ENCODE measurements around the gene RGS3. TPM values are rescaled to one million over a fixed set of nuclear protein-coding genes. Genes with fewer than 3 reads are reported as not detected.

Gene RGS3
- total and polyA plus RNA-seq, 10 of the 15 experiments (the other 5 are each of a cell fraction or from before 2014, with no cell fraction given), result 2.9 to 138 (median 28.8) TPM

DNA sequence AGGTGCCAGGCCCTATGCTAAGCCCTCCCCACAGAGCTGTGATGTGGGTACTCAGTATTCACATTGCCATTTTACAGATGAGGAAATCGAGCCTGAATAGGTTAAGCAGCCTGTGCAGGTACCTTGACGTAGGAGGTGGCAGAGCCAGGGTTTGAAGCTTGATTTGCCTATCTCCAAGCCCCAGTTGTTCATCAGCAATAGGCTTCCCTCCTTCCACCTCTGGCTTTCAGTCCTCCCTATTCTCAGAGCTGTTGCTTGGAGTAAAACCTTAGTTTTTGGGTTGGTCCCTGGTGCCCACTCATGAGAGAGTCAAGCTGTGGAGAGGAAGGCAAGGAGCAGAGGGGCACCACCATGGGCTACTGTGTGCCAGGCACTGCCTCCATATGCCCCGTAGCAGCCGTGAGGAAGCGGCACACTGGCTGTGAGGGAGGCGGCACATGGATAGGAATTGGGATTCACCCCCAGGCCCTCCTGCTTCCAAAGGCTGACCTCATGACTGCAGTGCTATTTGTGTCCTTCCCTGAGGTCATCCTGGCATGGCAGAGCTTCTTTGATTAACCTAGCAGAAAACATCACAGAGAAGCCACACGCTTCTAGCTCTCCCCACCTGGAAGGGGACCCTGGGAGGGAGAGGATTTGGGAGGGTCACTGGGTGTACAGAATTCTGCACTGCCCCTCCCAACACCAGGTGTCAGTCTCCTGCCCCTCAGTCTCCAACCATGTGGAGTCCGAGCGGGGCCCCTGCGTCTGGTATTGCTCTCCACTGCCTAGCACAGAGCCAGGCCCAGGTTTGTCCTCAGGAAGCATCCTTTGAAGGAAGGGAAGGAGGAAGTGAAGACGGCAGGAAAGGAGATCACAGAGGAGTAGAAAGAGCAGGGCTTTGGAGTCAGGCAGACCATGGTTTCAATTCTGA, 109.8 kb downstream of the RGS3 start:
- no peak overlapping the region for H3K4me3 ChIP-seq
- SMC1A ChIA-PET (ENCODE audit: uncharacterized antibody, unreplicated experiment), result interaction anchor here (1.0 to 5.3 kb wide), 9 partner anchors 8 to 127 kb away, joined by 3 to 37 read pairs (median 4); no protein-coding TSS in a partner anchor
- H3K4me1 ChIP-seq (ENCODE audit: control insufficient read depth, insufficient read depth, low read length), result peaks cover 45% of the 10 kb centered on the region
- H3K27me3 ChIP-seq (replicated peaks in 1 of 2; ENCODE audit: control insufficient read depth in 2 of 2, insufficient read depth in 2 of 2, low read length in 1 of 2), result no peaks in the 10 kb centered on the region
- no peaks in the 10 kb centered on the region for H4K20me1 ChIP-seq (ENCODE audit: control insufficient read depth, insufficient read depth)
- in situ Hi-C loops (cut with MboI) (no loop called here), intact Hi-C loops (cut with micrococcal nuclease; ENCODE audit: unreplicated experiment) (no loop called here)
- H3K9ac ChIP-seq (ENCODE audit: control insufficient read depth, insufficient read depth, low read length), result no peak overlapping the region
- CTCF ChIA-PET, result interaction anchor here (1.0 to 5.2 kb wide), 10 partner anchors 8 to 127 kb away, joined by 3 to 23 read pairs (median 6); no protein-coding TSS in a partner anchor
- DNase-seq (ENCODE audit: low read depth, low spot score) (no peak), ATAC-seq (no peak), FAIRE-seq (no peak)
- BruUV-seq (replicated peaks), result no TSS peak
- 62% methylated on average over 11 of the region's 11 CpGs for WGBS (ENCODE audit: insufficient coverage, insufficient replicate concordance, low lambda C conversion rate, missing lambda C conversion rate)
- POLR2A ChIA-PET, result interaction anchor here (1.6 to 11.8 kb wide), 2 partner anchors 9 to 52 kb away, joined by 8 to 233 read pairs; no protein-coding TSS in a partner anchor
- H3K4me2 ChIP-seq (ENCODE audit: control insufficient read depth, insufficient read depth), result no peak overlapping the region
- peaks cover 0 to 2% of the 10 kb centered on the region in 2 experiments; a peak in 3 of 4 replicates for H3K36me3 ChIP-seq (ENCODE audit: control insufficient read depth in 2 of 2, insufficient read depth in 2 of 2, low read length in 1 of 2)
- TF ChIP-seq POLR2AphosphoS5 (IDR thresholded peaks at IDR 0.05; ENCODE audit: low read length) (peak; percentile 26; the same call in 1 of the 2 replicates), YY1 (IDR thresholded peaks at IDR 0.05; ENCODE audit: low read depth, low read length) (no peak), TARDBP (IDR thresholded peaks at IDR 0.05; ENCODE audit: borderline replicate concordance) (no peak), NRF1 (conservative IDR thresholded peaks at IDR 0.05; ENCODE audit: low read depth, low read length) (no peak)
- RAD21 ChIA-PET (ENCODE audit: unreplicated experiment), result interaction anchor here (0.6 to 15.8 kb wide), 5 partner anchors 20 to 82 kb away, joined by 3 to 481 read pairs (median 3); no protein-coding TSS in a partner anchor
- no peak overlapping the region for H3K27ac ChIP-seq (ENCODE audit: control insufficient read depth, insufficient read depth)
- peaks cover 13% of the 10 kb centered on the region for H3K79me2 ChIP-seq (ENCODE audit: control insufficient read depth, insufficient read depth, low read length)
- no peak overlapping the region for H2AFZ ChIP-seq (ENCODE audit: control insufficient read depth, low read depth, low read length)
- no peaks in the 10 kb centered on the region for H3K9me3 ChIP-seq (replicated peaks; ENCODE audit: control insufficient read depth, insufficient read depth, low read length)

DNA sequence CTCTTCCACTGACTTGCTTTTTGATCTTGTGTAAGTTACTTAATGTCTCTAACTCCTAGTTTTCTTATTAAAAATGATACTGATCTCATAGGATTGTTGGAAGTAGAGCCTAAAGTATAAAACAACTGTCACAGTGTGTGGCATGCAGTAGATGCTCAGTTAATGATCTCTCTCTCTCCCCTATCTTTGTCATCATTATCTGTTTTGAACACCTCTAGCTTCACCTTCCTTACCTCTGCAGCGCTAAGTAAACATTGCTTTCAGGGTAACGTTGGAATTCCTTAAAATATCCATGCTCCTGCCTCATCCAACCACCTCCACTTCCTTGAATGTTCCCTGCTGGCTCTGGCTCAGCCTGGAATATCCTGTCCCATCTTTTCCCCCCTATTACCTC, 110.4 kb downstream of the RGS3 start:
- Histone ChIP-seq H3K27me3 (replicated peaks in 1 of 2; ENCODE audit: control insufficient read depth in 2 of 2, insufficient read depth in 2 of 2, low read length in 1 of 2) (no peaks in the 10 kb centered on the region), H3K9ac (ENCODE audit: control insufficient read depth, insufficient read depth, low read length) (no peak overlapping the region), H3K27ac (ENCODE audit: control insufficient read depth, insufficient read depth) (no peak overlapping the region), H3K36me3 (ENCODE audit: control insufficient read depth in 2 of 2, insufficient read depth in 2 of 2, low read length in 1 of 2) (peaks cover 0 to 2% of the 10 kb centered on the region in 2 experiments; a peak in 3 of 4 replicates), H3K79me2 (ENCODE audit: control insufficient read depth, insufficient read depth, low read length) (peaks cover 18% of the 10 kb centered on the region), H2AFZ (ENCODE audit: control insufficient read depth, low read depth, low read length) (no peak overlapping the region), H3K4me2 (ENCODE audit: control insufficient read depth, insufficient read depth) (no peak overlapping the region; the same call in 1 of the 2 replicates), H4K20me1 (ENCODE audit: control insufficient read depth, insufficient read depth) (no peaks in the 10 kb centered on the region), H3K4me1 (ENCODE audit: control insufficient read depth, insufficient read depth, low read length) (peaks cover 51% of the 10 kb centered on the region), H3K4me3 (no peak overlapping the region), H3K9me3 (replicated peaks; ENCODE audit: control insufficient read depth, insufficient read depth, low read length) (no peaks in the 10 kb centered on the region)
- no TSS peak for BruUV-seq (replicated peaks)
- ChIA-PET RAD21 (ENCODE audit: unreplicated experiment) (interaction anchor here (0.9 to 15.8 kb wide), 3 partner anchors 8 to 81 kb away, joined by 3 to 481 read pairs (median 14); no protein-coding TSS in a partner anchor), SMC1A (ENCODE audit: uncharacterized antibody, unreplicated experiment) (interaction anchor here (1.0 to 5.3 kb wide), 7 partner anchors 9 to 126 kb away, joined by 3 to 37 read pairs (median 5); no protein-coding TSS in a partner anchor), POLR2A (interaction anchor here (11.8 kb wide), 1 partner anchor 53 kb away, joined by 233 read pairs; no protein-coding TSS in a partner anchor), CTCF (interaction anchor here (1.3 to 3.7 kb wide), 7 partner anchors 9 to 128 kb away, joined by 3 to 18 read pairs (median 7); no protein-coding TSS in a partner anchor)
- DNase-seq (ENCODE audit: low read depth, low spot score) (no peak), ATAC-seq (no peak), FAIRE-seq (no peak)
- intact Hi-C loops (cut with micrococcal nuclease; ENCODE audit: unreplicated experiment), result no loop called here
- in situ Hi-C loops (cut with MboI), result no loop called here
- WGBS (ENCODE audit: insufficient coverage, insufficient replicate concordance, low lambda C conversion rate, missing lambda C conversion rate), result 67% methylated on average over 2 of the region's 2 CpGs
- TF ChIP-seq LARP7 (IDR thresholded peaks at IDR 0.05) (no peak), MEF2B (IDR thresholded peaks at IDR 0.05; ENCODE audit: partially characterized antibody, poor library complexity, severe bottlenecking) (no peak)
- TF ChIP-seq, protein P1, sequence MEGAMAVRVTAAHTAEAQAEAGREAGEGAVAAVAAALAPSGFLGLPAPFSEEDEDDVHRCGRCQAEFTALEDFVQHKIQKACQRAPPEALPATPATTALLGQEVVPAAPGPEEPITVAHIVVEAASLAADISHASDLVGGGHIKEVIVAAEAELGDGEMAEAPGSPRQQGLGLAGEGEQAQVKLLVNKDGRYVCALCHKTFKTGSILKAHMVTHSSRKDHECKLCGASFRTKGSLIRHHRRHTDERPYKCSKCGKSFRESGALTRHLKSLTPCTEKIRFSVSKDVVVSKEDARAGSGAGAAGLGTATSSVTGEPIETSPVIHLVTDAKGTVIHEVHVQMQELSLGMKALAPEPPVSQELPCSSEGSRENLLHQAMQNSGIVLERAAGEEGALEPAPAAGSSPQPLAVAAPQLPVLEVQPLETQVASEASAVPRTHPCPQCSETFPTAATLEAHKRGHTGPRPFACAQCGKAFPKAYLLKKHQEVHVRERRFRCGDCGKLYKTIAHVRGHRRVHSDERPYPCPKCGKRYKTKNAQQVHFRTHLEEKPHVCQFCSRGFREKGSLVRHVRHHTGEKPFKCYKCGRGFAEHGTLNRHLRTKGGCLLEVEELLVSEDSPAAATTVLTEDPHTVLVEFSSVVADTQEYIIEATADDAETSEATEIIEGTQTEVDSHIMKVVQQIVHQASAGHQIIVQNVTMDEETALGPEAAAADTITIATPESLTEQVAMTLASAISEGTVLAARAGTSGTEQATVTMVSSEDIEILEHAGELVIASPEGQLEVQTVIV (IDR thresholded peaks at IDR 0.05; ENCODE audit: borderline replicate concordance, partially characterized antibody), result no peak
- TF ChIP-seq, protein P2, sequence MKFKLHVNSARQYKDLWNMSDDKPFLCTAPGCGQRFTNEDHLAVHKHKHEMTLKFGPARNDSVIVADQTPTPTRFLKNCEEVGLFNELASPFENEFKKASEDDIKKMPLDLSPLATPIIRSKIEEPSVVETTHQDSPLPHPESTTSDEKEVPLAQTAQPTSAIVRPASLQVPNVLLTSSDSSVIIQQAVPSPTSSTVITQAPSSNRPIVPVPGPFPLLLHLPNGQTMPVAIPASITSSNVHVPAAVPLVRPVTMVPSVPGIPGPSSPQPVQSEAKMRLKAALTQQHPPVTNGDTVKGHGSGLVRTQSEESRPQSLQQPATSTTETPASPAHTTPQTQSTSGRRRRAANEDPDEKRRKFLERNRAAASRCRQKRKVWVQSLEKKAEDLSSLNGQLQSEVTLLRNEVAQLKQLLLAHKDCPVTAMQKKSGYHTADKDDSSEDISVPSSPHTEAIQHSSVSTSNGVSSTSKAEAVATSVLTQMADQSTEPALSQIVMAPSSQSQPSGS (IDR thresholded peaks at IDR 0.05; ENCODE audit: low read length), result no peak
- TF ChIP-seq, protein P3, sequence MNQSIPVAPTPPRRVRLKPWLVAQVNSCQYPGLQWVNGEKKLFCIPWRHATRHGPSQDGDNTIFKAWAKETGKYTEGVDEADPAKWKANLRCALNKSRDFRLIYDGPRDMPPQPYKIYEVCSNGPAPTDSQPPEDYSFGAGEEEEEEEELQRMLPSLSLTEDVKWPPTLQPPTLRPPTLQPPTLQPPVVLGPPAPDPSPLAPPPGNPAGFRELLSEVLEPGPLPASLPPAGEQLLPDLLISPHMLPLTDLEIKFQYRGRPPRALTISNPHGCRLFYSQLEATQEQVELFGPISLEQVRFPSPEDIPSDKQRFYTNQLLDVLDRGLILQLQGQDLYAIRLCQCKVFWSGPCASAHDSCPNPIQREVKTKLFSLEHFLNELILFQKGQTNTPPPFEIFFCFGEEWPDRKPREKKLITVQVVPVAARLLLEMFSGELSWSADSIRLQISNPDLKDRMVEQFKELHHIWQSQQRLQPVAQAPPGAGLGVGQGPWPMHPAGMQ (IDR thresholded peaks at IDR 0.05; ENCODE audit: borderline replicate concordance), result no peak

Measured in GM12878 (cell line).